NCI-H226 (cell line): ENCODE measurements around the gene CRIP3.

Experiments used
- DNase-seq: peaks from one replicate; pipeline ENCODE4 v3.0.0-alpha.2; 2015

Gene CRIP3

DNA sequence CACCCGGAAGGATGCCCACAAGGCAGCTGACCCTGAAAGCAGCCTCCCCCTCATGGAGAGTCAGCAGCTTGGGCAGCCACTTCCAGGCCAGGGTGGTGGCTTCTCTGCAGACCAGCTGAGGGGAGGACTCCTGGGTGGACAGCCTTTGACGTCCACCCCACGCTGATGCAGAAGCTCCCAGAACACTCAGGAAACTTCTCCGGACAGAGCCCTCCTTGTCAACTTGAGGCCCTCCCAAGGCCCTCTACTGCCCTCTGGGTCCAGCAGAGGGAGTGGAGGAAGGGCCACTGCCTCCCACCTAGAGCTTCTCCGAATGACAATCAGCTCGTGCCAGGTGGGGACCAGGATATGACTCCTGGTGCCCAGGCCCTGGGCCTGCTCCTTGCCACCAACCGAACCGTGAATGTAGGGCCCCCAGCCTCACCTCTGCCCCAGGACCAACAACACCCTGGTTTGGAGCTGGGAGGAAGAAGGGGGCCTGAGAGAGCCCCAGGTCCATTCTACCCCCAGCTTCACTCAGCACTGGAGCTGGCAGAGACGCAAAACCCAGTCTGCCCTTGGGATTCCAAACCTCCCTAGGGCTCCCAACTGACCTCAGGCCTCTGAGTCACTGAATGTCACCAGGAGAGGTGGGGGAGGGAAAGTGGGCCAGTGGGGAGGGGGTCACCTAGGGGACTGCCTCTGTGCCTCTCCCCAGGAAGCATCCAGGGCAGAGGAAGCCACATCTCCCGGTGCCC, 21.5 kb downstream of the CRIP3 start:
- no peak for DNase-seq

- no peak for DNase-seq
Observed at GRCh38 chr6:43286456-43286979, 22.1 kb downstream of the CRIP3 start.

DNA sequence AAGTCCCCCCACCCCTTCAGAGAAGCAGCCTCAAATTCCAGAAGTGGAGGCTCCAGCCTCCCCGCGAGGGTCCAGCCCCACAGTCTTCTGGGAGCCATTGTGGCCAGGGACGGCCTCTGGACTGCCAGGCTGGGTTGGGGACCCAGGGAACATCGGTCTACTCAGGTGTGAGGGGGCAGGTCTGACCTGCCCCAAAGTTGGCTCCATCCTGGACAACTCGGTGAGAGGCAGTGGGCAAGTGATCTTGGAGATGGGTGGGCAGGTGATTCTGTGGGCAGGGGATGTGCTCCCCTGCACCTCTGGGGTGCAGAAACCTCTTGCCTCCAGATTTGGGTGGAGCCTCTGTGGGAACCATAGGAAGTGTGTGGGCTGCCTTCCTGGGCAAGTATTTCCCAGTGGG, 22.8 kb downstream of the CRIP3 start:
- no peak for DNase-seq

- no peak for DNase-seq
Observed at GRCh38 chr6:43284991-43285781, 23.4 kb downstream of the CRIP3 start.

GRCh38 chr6:43283905-43284304, 24.7 kb downstream of the CRIP3 start:
- no peak for DNase-seq

GRCh38 chr6:43283514-43283901, 25.1 kb downstream of the CRIP3 start:
- DNase-seq: no peak

GRCh38 chr6:43282636-43283513, 25.8 kb downstream of the CRIP3 start:
- DNase-seq: no peak

GRCh38 chr6:43282060-43282459, 26.6 kb downstream of the CRIP3 start:
- no peak for DNase-seq

DNA sequence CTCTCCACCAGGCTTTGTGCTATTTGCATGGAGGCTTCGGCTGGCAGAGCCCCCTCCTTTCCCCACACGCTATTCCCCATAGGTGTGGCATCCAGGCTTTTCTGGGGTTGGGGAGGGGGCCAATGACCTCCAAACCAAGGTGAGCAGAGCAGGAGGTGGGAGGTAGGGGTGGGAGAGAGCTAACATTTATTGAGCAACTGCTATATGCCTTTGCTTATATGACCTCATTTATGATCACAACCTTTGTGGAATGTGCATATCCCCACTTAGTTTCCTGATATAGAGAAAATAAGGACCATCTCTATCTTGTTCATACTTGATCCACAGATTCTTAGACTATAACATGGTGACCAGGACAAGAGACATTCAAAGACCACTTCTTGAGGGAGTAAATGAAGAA, 28.4 kb downstream of the CRIP3 start:
- no peak for DNase-seq

DNA sequence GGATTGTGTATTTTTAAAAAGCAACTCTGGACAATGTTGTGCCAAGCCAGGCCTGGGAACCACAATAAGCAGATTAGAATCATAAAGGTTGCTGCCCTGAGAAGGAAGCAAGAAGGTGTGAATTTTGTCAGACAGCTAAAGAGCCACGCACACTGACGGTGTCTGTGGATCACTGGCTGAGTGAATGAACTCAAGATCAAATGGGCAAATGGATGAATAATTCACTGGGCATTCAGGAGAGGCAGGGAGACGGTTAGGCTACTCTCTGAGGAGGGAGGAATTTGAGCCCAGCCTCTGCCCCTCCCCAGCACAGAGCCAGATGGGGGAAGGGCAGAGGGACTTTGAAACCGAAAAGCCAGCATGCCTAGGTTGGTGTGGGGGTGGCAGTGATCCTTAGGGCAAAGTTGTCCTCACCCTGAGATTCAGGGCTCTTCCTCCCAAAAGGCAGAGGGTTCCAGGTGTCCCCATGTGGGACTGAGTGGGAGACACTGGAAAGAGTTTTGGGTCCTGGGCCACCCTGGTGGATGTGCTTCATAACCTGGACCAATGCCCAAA, 30.0 kb downstream of the CRIP3 start:
- peak; percentile 60 for DNase-seq

DNA sequence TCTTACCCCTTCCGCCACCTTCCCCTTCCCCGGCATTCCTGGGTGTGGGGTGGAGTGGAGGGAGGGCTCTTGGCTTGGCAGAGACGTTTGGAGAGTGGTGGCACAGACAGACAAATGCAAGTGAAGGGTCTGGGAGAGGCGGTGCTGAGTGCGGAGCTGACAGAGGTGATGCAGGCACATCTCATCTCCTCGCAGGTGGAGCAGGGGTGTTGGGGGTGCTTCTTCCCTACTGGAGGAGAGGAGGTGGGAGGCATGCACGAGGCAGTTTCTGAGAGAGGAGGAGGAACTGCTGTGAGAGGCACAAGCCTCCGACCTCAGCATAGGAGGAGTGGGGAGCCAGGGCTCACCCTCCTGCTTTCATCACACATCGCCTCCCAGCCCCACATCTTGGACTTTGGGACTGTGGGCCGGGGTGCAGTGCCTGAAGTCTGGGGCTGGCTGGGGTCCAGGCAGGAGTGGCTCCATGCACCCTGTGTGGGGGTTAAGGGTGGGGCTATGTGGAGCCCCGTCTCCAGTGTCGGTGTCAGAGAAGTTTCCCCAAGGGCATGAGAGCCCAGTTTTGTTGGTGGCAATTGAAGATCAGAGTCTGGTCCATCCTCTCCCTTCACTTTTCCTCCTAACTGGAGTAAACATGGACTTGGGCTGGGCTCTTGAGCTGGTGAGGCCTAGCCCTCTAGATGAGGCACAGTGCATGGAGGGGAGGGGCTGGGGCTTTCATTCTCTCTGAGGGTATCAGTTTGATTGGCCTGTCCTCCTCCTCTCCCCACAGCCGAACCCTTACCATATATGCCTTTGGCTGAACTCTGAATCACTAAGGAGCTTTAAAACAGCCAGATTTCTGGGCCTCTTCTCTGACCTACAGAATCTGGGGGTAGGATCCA, 30.7 kb downstream of the CRIP3 start:
- DNase-seq: peak; percentile 20

DNA sequence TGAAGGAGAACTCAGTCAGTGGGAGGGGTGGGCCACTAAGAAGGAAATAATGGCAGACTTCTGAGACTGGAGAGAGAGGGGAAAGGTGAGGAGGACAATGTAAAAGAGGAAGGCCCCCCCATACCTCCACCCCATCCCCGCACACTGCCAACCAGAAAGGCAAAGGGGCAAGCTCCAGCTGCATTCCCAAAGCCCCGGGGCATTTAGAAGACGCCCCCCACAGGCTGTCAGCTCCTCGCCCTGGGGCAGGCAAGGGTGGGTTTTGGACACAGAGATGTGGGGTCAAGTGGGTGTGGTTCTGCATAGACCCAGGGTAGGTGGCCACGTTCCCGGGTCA, 31.4 kb downstream of the CRIP3 start:
- no peak for DNase-seq

- DNase-seq: no peak
Observed at GRCh38 chr6:43276577-43277305, 31.9 kb downstream of the CRIP3 start.

DNA sequence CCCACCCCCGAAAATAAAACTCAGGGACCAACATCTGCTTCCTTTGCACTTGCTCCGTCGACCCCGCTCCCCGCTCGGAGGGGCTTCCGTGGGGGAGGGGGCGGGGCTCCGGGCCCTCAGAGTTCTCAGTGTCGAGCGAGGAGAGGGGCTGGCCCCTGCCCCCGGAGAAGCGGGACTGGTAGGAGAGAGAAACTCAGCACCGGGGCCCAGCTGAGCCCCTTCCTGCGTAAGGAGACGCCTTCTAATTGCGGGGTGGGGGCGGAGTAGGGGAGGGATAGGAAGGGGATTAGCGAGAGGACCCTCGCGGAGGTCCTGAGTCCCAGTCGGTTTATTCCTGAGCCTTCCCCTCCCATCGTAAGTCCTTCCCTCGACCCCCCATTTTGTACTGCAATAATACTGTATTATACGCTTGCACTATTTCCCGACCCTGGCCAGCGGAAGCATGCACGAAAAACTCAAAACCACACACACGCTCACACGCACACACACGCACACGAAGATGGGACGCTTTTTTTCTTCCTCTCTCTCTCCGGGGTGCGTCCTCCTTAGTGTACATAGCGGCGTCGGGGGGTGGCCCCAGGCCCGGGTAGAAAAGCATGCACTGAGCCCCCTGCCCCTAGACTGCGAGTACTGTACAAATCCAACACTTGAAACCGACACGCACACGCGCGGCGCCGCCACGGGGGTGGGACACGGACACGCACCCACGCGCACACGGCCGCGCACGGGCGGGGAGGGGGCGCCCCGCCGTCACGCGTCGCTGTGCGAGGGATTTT, 32.6 kb downstream of the CRIP3 start:
- DNase-seq: no peak

- DNase-seq: no peak
Observed at GRCh38 chr6:43274916-43275597, 33.6 kb downstream of the CRIP3 start.

- no peak for DNase-seq
Observed at GRCh38 chr6:43274127-43274915, 34.3 kb downstream of the CRIP3 start.

- no peak for DNase-seq
Observed at GRCh38 chr6:43273707-43274106, 34.9 kb downstream of the CRIP3 start.

- no peak for DNase-seq
Observed at GRCh38 chr6:43271944-43272343, 36.7 kb downstream of the CRIP3 start.
